Hepatocyte (in vitro differentiated cells): ENCODE data around the gene TMEM143.

ENCODE experiments used
- CTCF ChIP-seq: fragments of 200-600 bp; sonication (generic); IDR thresholded peaks from 2 replicates; pipeline ENCODE4 v1.5.1; 2016; ENCODE audit warnings: antibody characterized with exemption, mild to moderate bottlenecking; ENCODE audit not compliant: poor library complexity
- EZH2phosphoT487 ChIP-seq: fragments of 200-600 bp; sonication (generic); IDR thresholded peaks from one replicate; pipeline ENCODE4 v1.6.1; 2018; ENCODE audit warnings: antibody characterized with exemption, mild to moderate bottlenecking, low read depth, moderate library complexity; ENCODE audit not compliant: unreplicated experiment, severe bottlenecking

GRCh38 chr19:48297975-48298374 is 65.8 kb downstream of the TMEM143 start:
- TF ChIP-seq EZH2phosphoT487 = no peak
- no peak for TF ChIP-seq CTCF
